Measurements from ENCODE around the gene CACNA2D1.

DNA sequence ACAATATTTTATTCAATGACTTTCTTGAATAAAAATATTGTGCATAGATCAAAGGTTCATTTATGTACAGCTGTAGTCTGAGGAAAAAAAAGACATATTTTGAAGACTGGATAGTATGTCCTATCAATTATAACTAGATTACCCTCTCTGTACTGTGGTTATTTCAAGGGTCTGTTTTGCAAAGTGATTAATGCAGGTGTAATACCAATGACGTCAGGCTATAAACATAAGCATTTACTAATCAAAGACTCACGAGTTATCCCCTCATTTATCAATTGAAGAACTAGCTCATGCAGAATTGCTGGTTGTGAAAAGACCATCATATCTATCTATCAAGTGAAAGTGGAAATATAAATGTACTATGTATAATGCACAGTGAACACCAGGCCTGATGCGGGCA, 460.2 kb downstream of the CACNA2D1 start:
- TF ChIP-seq, protein P1, sequence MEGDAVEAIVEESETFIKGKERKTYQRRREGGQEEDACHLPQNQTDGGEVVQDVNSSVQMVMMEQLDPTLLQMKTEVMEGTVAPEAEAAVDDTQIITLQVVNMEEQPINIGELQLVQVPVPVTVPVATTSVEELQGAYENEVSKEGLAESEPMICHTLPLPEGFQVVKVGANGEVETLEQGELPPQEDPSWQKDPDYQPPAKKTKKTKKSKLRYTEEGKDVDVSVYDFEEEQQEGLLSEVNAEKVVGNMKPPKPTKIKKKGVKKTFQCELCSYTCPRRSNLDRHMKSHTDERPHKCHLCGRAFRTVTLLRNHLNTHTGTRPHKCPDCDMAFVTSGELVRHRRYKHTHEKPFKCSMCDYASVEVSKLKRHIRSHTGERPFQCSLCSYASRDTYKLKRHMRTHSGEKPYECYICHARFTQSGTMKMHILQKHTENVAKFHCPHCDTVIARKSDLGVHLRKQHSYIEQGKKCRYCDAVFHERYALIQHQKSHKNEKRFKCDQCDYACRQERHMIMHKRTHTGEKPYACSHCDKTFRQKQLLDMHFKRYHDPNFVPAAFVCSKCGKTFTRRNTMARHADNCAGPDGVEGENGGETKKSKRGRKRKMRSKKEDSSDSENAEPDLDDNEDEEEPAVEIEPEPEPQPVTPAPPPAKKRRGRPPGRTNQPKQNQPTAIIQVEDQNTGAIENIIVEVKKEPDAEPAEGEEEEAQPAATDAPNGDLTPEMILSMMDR (IDR thresholded peaks at IDR 0.05), result no peak
- no peak for TF ChIP-seq POLR2A (IDR thresholded peaks at IDR 0.05)
